SW 1271 (cell line): ENCODE measurements around the gene OR4N5.
A peak's percentile ranks its signal among the peaks of the same experiment; 100 is the strongest.
"Not testable (repeated sequence)": the region's sequence is repeated elsewhere in the genome, so short reads cannot be mapped to it uniquely, and the experiment has no call there.

ENCODE experiments used
- DNase-seq, 2 experiments: peaks; one replicate each; lab custom pipeline; 2025; lab: John Stamatoyannopoulos, UW

OR4N5 gene

GRCh38 chr14:20138520-20138919 lies at the start of gene OR4N5:
TSS of gene OR4N5 (plus strand) at chr14:20138820. CDS start at chr14:20143736, 4,916 bp downstream.
- DNase-seq, result no peak

- no peak for DNase-seq
Measured at GRCh38 chr14:20092050-20092449, 46.6 kb upstream of the OR4N5 start.

- DNase-seq, result no peak
Measured at GRCh38 chr14:20093442-20093841, 45.2 kb upstream of the OR4N5 start.

- DNase-seq, result not testable (repeated sequence)
Measured at GRCh38 chr14:20098926-20099770, 39.5 kb upstream of the OR4N5 start.

GRCh38 chr14:20110438-20110837 lies 28.2 kb upstream of the OR4N5 start, which contains the start of gene OR4K17:
TSS of gene OR4K17 (plus strand) at chr14:20110739. CDS start at chr14:20117500, 6,761 bp downstream.
- no peak for DNase-seq

- no peak for DNase-seq
Measured at GRCh38 chr14:20112321-20112720, 26.3 kb upstream of the OR4N5 start.

GRCh38 chr14:20116748-20117147 lies 21.9 kb upstream of the OR4N5 start:
- DNase-seq, result no peak

GRCh38 chr14:20118795-20119194 lies 19.8 kb upstream of the OR4N5 start:
- DNase-seq, result no peak

- no peak for DNase-seq
Measured at GRCh38 chr14:20143911-20144310, 5.3 kb downstream of the OR4N5 start.

- DNase-seq, result no peak
Measured at GRCh38 chr14:20144820-20145219, 6.2 kb downstream of the OR4N5 start.

- no peak for DNase-seq
Measured at GRCh38 chr14:20164462-20164861, 25.8 kb downstream of the OR4N5 start.

- no peak for DNase-seq
Measured at GRCh38 chr14:20167091-20167490, 28.5 kb downstream of the OR4N5 start.

- peak; percentile 23 to 47 for DNase-seq
Measured at GRCh38 chr14:20169852-20170251, 31.2 kb downstream of the OR4N5 start.

- not testable (repeated sequence) for DNase-seq
Measured at GRCh38 chr14:20174205-20174604, 35.6 kb downstream of the OR4N5 start.

- DNase-seq, result no peak
Measured at GRCh38 chr14:20176330-20176729, 37.7 kb downstream of the OR4N5 start.

- DNase-seq, result no peak
Measured at GRCh38 chr14:20177433-20177974, 38.9 kb downstream of the OR4N5 start.

- no peak for DNase-seq
Measured at GRCh38 chr14:20179218-20179617, 40.6 kb downstream of the OR4N5 start.

- no peak for DNase-seq
Measured at GRCh38 chr14:20179880-20180279, 41.3 kb downstream of the OR4N5 start.

- no peak for DNase-seq
Measured at GRCh38 chr14:20180486-20180885, 41.9 kb downstream of the OR4N5 start.

- DNase-seq, result no peak
Measured at GRCh38 chr14:20184181-20184580, 45.6 kb downstream of the OR4N5 start.

GRCh38 chr14:20190596-20190995 lies 52.0 kb downstream of the OR4N5 start, which contains the start of gene OR11G2:
TSS of gene OR11G2 (plus strand) at chr14:20190896. CDS start at chr14:20197438, 6,542 bp downstream.
- no peak for DNase-seq

GRCh38 chr14:20191396-20191795 lies 52.8 kb downstream of the OR4N5 start:
- no peak for DNase-seq

- no peak for DNase-seq
Measured at GRCh38 chr14:20194101-20194500, 55.5 kb downstream of the OR4N5 start.
